Fibroblast of skin of right biceps (primary cell): ENCODE results near the gene MRGPRF.
"Not testable (repeated sequence)": the region's sequence is repeated elsewhere in the genome, so short reads cannot be mapped to it uniquely, and the experiment has no call there.

Experiments used
- DNase-seq: peaks from one replicate; pipeline ENCODE4 v3.0.0-alpha.2; 2013

Gene MRGPRF

DNA sequence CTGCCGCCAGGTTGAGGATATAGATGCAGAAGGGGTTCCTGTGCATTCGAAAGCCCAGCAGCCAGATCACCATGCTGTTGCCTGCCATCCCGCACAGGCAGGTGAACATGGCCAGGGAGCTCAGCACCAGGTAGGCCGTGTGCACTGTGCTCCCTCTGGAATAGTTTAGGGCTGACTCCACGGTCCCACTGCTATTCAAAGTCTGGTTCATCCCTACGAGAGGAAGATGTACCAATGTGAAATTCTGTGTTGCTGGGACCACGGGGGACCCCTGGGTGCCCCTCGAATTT, 32.3 kb downstream of the MRGPRF start, which contains the start of gene MRGPRD:
Gene MRGPRD, minus strand, starts transcription at position 211 of the 290 bp plus-strand sequence. Its CDS starts 0 bp downstream, at position 211.
- no peak for DNase-seq

- DNase-seq = no peak
Observed at GRCh38 chr11:68979931-68980775, 32.9 kb downstream of the MRGPRF start.

DNA sequence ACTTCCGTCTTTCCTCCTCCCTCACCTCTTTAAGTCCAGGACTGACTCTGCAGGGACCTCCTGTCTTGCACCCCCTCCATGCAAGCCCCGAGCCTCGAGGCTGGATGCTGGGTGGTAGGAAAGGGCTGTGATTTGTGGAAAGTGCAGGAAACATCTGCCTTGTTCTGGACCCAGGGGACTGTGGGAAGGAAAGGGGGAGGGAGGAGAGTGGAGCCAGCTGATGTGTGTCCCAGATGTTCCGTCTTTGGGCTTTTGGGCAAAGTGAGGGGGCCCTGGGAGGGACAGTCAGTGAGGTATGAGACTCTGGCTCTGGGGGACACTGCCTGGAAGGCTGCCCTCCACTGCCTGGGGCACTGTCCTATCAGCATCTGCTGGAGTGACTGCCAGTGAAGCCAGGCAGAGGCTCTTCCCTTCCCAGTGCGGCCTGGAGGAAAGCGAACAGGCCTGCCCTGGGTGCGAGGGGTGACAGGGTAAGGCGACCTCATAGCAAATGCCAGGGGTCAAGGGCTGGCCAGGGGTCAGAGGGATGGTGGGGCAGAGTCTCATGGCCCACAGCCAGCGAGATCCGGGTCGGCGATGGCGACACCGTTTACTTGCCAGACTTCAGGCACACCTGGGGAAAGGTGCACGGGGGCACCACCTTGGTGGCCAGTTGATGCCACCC, 34.0 kb downstream of the MRGPRF start:
- DNase-seq = no peak

DNA sequence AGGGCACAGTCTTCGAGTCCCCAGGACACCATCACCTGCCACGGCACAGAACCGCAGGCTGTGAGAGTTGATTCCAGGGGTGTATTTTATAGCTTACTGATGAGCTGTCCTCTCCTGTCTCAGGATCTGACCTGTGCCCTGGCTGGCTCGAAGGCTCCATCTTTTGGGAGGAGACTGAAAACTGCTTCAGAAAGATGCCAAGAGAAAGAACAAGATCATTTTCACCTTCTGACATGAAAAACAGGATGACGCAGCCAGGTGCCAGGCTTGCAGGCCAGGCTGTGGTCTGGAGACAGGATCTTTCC, 34.5 kb downstream of the MRGPRF start:
- DNase-seq = no peak

DNA sequence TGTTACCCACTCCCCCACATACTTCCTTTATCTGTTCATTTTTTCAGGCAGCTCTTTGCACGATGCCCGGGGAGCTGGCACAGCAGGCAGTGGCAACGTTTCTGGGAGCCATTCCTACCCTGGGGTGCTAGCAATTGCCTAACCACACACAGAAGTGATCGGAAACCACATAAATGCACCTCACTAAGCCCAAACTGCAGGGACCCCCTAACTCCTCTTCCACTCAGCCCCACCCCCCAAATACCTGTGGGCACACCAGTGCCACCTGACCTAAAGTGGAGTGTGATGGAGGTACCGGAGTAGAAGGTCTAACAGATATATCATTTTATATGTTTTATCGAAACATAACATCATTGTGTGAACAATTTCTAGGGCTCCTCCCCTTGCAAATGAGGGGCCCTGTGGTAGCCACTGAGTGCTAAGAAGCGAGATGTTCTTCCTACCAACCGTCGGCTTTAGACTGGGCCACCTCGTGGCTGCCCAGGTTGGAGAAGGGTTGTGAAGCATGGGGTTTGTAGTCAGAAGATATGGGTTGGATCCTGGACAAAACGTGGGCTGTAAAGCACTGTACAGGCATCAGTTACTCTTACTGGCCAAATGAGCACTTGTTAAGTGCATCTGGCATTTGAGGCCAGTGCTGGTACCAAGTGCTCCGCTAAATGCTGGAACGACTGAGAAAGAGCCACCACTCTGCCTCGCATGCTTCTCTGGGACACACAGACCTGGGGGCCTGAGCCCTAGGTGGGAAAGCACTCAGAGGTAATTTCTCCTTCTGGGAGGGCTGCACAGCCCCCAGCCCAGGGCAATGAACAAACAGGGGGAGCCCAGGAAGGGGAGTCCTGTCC, 35.0 kb downstream of the MRGPRF start:
- DNase-seq = no peak

DNA sequence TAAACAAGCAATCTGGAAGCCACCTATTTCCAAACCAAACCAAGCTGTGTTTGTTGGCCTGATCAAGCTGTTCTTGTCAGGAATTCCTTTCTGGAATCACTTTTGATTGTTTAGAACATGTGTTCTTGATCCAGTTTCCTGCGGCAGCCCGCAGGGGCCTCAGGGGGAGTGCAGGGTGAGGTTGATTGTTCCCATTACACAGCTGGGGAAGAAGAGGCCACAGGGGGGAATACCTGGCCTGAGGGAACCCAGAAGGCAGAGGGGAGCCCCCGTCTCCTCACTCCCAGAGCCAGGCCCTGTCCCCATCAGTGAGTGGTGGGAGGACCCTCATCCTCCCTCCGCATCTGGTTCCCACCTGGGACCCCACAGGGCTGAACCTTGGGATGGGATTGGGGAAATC, 36.5 kb downstream of the MRGPRF start:
- peak; percentile 6 for DNase-seq

DNA sequence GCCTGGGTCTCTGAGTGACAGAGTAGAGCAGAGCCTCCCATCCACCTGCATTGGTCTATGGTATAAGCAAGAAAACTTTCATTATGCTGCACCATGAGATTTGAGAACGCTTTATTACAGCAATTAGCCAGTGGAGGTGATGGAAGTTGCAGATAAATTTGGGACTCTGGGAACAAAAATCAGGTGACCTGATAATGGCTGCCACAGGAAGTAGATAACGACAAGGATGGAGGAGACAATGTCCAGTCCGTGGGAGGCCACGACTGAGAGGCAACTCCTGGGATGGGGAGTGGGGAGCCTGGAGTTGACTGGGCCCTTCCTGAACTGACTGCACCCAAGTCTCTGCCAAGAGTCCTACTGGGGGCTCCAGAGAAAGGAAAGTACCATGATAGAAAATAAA, 37.0 kb downstream of the MRGPRF start:
- DNase-seq = no peak

DNA sequence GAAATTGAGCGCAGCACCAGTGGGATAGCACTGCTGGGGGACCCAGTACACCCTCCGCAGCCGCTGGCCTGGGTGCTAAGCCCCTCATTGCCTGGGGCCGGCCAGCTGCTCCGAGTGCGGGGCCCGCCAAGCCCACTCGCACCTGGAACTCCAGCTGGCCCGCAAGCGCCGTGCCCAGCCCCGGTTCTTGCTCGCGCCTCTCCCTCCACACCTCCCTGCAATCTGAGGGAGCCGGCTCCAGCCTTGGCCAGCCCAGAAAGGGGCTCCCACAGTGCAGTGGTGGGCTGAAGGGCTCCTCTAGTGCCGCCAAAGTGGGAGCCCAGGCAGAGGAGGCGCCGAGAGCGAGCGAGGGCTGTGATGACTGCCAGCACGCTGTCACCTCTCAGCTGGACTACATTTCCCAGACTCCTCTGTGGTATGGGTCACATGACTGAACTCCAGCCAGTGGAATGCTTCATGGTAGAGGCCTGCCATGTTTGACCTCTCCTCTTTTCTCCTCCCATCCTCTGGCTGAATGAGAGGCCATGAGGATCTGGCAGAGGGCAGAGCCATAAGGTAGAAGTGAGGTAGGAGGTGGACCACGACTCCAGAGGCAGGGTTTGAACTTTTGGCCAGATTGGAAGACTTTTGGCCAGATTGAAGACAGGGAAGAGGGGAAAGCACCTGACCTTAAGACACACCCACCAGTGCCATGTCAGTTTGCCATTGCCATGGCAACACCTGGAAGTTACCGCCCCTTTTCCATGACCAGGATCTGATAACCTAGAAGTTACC, 38.4 kb downstream of the MRGPRF start:
- DNase-seq = peak; percentile 22

GRCh38 chr11:68973706-68974105, 39.3 kb downstream of the MRGPRF start:
- not testable (repeated sequence) for DNase-seq

DNA sequence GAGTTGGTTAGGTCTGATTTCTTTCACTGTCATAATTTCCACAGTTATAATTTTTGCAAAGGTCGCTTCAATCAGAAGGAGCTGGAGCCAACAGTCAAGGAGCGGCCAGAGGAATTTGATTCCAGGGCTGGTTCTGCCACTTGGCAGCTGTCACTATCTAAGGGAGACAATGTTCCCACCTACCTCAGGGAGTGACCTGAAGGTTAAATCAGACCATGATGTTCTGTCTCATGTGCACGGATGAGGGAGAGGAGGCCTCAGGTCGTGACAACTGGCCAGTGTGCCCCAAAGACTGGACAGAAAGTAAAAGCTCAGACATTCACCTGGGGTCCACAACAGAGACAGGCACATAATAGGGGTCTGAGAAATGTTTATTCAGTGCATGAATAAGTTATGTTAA, 39.8 kb downstream of the MRGPRF start:
- no peak for DNase-seq

GRCh38 chr11:68970921-68971636, 42.0 kb downstream of the MRGPRF start:
- DNase-seq = no peak

- DNase-seq = no peak
Observed at GRCh38 chr11:68969386-68969785, 43.7 kb downstream of the MRGPRF start.

- DNase-seq = peak; percentile 36
Observed at GRCh38 chr11:68968306-68969250, 44.5 kb downstream of the MRGPRF start.

- DNase-seq = no peak
Observed at GRCh38 chr11:68966894-68967780, 45.9 kb downstream of the MRGPRF start.

GRCh38 chr11:68965901-68966853, 46.9 kb downstream of the MRGPRF start:
- DNase-seq = no peak

DNA sequence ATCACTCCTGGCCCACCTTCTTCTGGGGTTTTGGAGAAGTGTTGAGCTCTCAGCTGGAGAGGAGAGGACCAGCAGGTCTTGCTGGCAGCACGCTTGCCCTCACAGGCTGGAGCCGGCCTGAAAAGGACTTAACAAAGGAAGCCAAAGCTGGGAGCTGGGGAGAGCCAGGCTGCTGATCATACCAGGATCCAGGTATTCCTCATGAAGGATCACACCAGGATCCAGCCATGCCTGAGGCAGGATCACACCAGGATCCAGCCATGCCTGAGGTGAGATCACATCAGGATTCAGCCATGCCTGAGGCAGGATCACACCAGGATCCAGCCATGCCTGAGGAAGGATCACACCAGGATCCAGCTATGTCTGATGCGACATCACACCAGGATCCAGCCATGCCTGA, 49.3 kb downstream of the MRGPRF start:
- no peak for DNase-seq

DNA sequence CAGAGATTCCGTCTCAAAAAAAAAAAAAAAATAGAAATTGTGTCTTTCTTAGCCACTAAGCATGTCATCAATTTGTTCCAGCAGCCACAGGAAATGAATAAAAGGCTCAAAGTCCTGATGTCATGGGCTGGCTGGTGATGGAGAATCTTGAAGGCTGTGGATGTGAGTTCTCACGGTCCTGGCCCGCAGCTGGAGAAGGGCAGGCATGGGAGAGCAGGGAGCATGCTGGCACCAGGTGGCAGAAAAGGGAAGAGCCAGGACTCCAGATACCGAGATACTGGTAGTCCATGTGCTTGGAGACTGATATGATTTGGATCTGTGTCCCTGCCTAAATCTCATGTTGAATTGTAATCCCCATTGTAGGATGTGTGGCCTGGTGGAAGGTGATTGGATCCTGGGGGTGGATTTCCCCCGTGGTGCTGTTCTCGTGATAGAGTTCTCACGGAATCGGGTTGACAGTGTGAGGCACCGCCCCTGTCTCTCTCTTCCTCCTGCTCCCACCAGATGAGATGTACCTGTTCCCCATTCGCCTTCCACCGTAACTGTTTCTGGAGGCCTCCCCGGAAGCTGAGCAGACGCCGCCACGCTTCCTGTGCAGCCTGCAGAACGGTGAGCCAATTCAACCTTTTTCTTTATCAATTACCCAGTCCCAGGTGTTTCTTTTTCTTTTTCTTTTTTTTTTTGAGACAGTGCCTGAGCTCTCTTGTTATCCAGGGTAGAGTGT, 50.4 kb downstream of the MRGPRF start:
- peak; percentile 26 for DNase-seq

DNA sequence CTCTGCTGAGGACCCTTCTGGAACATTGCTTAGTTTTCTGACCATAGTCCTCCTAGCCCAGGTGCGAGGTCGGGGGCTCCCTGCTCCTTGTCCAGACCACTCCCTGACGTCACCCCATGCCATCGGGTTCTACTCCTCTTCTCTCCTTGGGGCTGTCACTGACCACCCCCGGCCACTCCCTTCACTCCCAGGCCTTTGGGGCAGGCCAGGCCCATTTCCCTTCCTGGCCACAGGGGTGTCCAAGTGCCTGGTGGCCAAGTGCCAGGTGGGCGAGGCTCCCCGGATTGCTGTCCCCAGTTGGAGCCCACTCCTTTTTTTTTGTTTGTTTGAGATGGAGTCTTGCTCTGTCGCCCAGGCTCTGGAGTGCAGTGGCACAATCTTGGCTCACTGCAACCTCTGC, 51.8 kb downstream of the MRGPRF start:
- no peak for DNase-seq
